ENCODE results near the gene ITGAL.

ITGAL gene

DNA sequence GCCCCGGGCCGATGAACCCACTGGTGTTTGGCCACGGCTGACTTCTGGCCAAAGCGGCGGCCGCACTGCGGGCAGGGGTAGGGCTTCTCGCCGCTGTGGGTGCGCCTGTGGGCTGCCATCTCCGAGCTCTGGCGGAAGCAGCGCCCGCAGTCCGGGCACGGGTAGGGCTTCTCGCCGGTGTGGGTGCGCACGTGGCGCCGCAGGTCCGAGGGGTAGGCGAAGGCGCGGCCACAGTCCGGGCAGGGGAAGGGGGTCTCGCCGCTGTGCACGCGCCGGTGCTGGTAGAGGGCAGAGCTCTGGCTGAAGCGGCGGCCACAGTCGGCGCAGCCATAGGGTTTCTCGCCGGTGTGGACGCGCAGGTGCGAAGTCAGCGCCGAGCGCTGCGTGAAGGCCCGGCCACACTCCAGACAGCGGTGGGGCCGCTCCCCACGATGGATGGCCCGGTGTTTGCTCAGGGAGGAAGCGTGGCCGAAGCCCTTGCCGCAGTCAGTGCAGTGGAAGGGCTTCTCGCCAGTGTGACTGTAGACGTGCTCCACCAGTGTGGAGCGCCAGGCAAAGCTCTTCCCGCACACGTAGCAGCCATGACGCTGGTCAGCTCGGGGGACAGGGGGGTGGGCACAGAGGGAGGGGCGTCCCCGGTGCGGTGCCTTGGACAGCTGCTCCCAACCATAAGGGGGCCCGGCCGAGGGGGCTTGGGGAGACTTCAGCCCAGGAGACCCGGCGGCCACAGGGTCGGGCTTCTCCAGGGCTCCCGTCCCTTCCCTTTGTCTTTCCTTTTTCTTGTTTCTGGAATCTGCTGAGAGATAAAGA, 83.0 kb downstream of the ITGAL start:
- Mint-ChIP-seq H3K9me3 (ENCODE audit: low read depth) (no peaks in the 10 kb centered on the region), H3K27me3 (no peaks in the 10 kb centered on the region), H3K4me3 (peak overlapping the region; percentile 64), H3K36me3 (peaks cover 5% of the 10 kb centered on the region), H3K4me1 (ENCODE audit: low read depth) (peaks cover 43% of the 10 kb centered on the region), H3K27ac (no peak overlapping the region)

DNA sequence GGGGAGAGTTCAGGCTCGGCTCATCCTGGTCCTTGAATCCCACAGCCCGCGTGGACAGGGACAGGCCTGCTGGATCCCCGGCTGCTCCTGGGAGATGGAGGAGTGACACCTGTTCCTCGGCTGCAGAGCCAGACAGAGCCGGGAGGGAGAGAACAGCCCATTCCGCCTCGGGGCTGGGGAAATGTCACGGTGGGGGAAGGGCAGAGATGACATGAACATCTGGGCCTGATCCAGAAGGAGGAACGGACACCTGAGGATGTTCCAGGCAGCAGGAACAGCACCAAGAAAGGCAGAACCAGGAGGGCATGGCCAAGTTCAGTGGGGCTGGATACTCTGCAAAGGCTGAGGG, 83.6 kb downstream of the ITGAL start:
- Mint-ChIP-seq H3K27me3 (no peaks in the 10 kb centered on the region), H3K4me3 (peak overlapping the region; percentile 64), H3K36me3 (peaks cover 5% of the 10 kb centered on the region), H3K4me1 (ENCODE audit: low read depth) (peaks cover 44% of the 10 kb centered on the region), H3K27ac (peak overlapping the region; percentile 70), H3K9me3 (ENCODE audit: low read depth) (no peaks in the 10 kb centered on the region)

DNA sequence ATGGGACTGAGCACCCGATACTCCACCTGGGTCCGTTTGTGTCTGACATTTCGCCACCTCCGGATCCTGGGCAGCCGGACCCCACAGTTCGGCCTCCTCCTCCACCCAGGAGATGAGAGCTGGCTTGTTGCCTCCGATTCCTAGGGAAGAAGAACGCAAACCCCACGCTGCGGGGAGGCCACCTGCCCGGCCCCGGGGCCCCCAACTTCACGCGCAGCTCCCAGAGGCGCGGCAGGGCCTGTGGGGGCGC, 85.1 kb downstream of the ITGAL start:
- Mint-ChIP-seq H3K4me1 (ENCODE audit: low read depth) (peaks cover 35% of the 10 kb centered on the region), H3K9me3 (ENCODE audit: low read depth) (no peaks in the 10 kb centered on the region), H3K4me3 (peak overlapping the region; percentile 89)

GRCh38 chr16:30557957-30558788, 85.6 kb downstream of the ITGAL start, which contains the start of gene ZNF764:
Gene ZNF764, minus strand, starts transcription at chr16:30558374. Its CDS starts 192 bp downstream, at chr16:30558182.
- Mint-ChIP-seq H3K27me3 (no peaks in the 10 kb centered on the region), H3K36me3 (peaks cover 5% of the 10 kb centered on the region), H3K4me1 (ENCODE audit: low read depth) (peaks cover 31% of the 10 kb centered on the region), H3K9me3 (ENCODE audit: low read depth) (no peaks in the 10 kb centered on the region), H3K27ac (peak within 1 kb of the TSS; percentile 90), H3K4me3 (peak within 1 kb of the TSS; percentile 89)

More for the DNA sequence above, 85.1 kb downstream of the ITGAL start:
- Mint-ChIP-seq H3K27me3 (no peaks in the 10 kb centered on the region), H3K27ac (peak overlapping the region; percentile 86), H3K36me3 (peaks cover 5% of the 10 kb centered on the region)

- Mint-ChIP-seq H3K4me3 (peak overlapping the region; percentile 89), H3K4me1 (ENCODE audit: low read depth) (peaks cover 24% of the 10 kb centered on the region), H3K27me3 (no peaks in the 10 kb centered on the region), H3K36me3 (peaks cover under 1% of the 10 kb centered on the region), H3K9me3 (ENCODE audit: low read depth) (no peaks in the 10 kb centered on the region), H3K27ac (peak overlapping the region; percentile 90)
These were observed 86.3 kb downstream of the ITGAL start for GRCh38 chr16:30558789-30559377.

DNA sequence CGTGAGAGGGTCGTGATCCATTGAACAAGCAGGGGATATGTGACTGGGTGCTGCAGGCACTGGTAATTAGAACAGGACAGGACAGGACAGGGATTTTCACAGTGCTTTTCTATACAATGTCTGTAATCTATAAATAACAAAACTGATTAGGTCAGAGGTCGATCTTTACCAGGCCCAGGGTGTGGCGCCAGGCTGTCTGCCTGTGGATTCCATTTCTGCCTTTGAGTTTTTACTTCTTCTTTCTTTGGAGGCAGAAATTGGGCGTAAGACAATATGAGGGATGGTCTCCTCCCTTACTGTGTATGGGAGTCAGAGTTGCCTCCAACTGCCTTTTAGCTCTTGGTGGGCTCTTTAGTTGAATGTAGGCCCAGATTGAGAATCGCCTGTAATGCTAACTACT, 87.1 kb downstream of the ITGAL start:
- Mint-ChIP-seq H3K4me1 (ENCODE audit: low read depth) (peaks cover 18% of the 10 kb centered on the region), H3K9me3 (ENCODE audit: low read depth) (no peaks in the 10 kb centered on the region), H3K36me3 (no peaks in the 10 kb centered on the region), H3K27ac (no peak overlapping the region), H3K27me3 (no peaks in the 10 kb centered on the region), H3K4me3 (no peak overlapping the region)

DNA sequence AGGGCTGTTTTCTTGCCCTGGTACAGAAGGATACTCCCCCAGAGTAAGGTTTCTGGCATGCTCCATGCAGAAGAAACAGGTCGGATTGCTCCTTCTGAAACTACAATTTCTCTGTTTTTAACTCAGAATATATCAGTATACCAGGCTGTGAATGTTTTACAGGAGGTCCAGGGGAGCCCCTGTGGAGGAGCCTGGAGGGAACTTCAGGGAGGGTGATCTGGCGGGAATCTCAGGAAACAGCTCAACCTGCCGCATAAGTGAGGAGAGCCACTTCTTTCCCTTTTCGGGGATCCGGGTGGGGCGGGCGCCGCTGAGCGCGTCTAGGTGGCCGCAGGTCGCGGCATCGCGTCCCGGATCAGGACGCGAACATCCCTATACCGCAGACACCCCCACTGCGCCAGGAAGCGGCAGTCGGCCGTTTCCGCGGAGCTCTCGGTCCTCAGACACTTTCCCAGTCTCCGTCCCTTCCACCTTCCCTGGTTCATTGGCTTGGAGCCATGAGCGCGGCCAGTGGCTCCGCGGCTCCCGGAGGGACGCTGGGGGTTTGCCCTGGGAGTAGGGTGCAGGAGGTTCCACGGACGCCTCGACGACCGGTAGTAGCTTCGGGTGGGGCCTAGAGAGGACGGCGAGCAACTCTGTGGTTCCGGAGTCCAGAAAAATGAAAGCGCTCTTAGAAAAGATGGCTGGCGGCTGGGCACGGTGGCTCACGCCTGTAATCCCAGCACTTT, 88.7 kb downstream of the ITGAL start:
- Mint-ChIP-seq H3K4me3 (peak overlapping the region; percentile 81), H3K27ac (peak overlapping the region; percentile 72), H3K9me3 (ENCODE audit: low read depth) (no peaks in the 10 kb centered on the region), H3K27me3 (no peaks in the 10 kb centered on the region), H3K4me1 (ENCODE audit: low read depth) (peaks cover 15% of the 10 kb centered on the region), H3K36me3 (no peaks in the 10 kb centered on the region)

DNA sequence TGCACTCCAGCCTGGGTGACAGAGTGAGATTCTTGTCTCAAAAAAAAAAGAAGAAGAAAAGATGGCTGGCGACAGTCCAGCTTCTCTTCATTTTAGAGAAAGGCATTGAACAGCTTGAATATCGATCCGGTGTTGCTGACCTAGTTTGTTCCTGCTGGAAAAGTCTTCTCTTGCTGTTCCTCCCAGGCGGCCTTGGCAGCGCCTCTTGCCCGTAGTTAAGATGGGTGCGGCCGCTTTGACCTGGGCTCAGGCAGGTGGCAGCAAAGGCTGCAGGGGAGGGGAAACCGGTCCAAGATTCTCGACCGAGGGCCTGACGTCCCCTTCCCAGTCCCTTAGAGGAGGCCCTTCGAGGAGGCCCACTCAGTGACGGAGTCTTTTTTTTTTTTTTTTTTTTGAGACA, 89.5 kb downstream of the ITGAL start:
- H3K27ac Mint-ChIP-seq, result no peak overlapping the region
- H3K27me3 Mint-ChIP-seq, result no peaks in the 10 kb centered on the region
- H3K9me3 Mint-ChIP-seq (ENCODE audit: low read depth), result no peaks in the 10 kb centered on the region
- no peaks in the 10 kb centered on the region for H3K36me3 Mint-ChIP-seq
- no peak overlapping the region for H3K4me3 Mint-ChIP-seq
- peaks cover 21% of the 10 kb centered on the region for H3K4me1 Mint-ChIP-seq (ENCODE audit: low read depth)

GRCh38 chr16:30565526-30565925, 93.0 kb downstream of the ITGAL start:
- H3K4me1 Mint-ChIP-seq (ENCODE audit: low read depth), result peaks cover 34% of the 10 kb centered on the region
- peaks cover 3% of the 10 kb centered on the region for H3K36me3 Mint-ChIP-seq
- no peaks in the 10 kb centered on the region for H3K9me3 Mint-ChIP-seq (ENCODE audit: low read depth)
- no peak overlapping the region for H3K27ac Mint-ChIP-seq
- H3K27me3 Mint-ChIP-seq, result no peaks in the 10 kb centered on the region
- H3K4me3 Mint-ChIP-seq, result no peak overlapping the region

GRCh38 chr16:30565984-30566383, 93.4 kb downstream of the ITGAL start:
- Mint-ChIP-seq H3K27ac (no peak overlapping the region), H3K4me3 (no peak overlapping the region)

DNA sequence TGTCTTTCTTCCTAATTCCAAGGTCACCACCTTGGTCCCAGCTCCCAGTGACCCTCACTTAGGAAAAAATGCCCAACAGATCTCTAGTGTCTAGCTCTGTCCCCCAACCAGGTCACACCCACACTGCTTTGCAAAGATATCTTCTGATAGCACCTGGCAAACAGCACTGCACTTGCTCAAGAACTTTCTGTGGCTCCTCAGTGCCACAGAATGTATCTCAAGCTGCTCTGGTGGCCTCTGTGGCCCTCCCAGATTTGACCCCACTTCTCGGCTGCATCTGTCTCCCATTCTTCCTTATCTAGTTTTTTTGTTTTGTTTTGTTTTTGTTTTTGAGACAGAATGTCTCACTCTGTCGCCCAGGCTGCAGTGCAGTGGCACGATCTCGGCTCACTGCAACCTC, 94.0 kb downstream of the ITGAL start:
- Mint-ChIP-seq H3K4me1 (ENCODE audit: low read depth) (peaks cover 31% of the 10 kb centered on the region), H3K27ac (peak overlapping the region; percentile 90), H3K27me3 (no peaks in the 10 kb centered on the region), H3K9me3 (ENCODE audit: low read depth) (no peaks in the 10 kb centered on the region), H3K4me3 (no peak overlapping the region), H3K36me3 (peaks cover 3% of the 10 kb centered on the region)

More at GRCh38 chr16:30565984-30566383, 93.4 kb downstream of the ITGAL start:
- peaks cover 33% of the 10 kb centered on the region for H3K4me1 Mint-ChIP-seq (ENCODE audit: low read depth)
- H3K27me3 Mint-ChIP-seq, result no peaks in the 10 kb centered on the region
- no peaks in the 10 kb centered on the region for H3K9me3 Mint-ChIP-seq (ENCODE audit: low read depth)
- peaks cover 3% of the 10 kb centered on the region for H3K36me3 Mint-ChIP-seq

DNA sequence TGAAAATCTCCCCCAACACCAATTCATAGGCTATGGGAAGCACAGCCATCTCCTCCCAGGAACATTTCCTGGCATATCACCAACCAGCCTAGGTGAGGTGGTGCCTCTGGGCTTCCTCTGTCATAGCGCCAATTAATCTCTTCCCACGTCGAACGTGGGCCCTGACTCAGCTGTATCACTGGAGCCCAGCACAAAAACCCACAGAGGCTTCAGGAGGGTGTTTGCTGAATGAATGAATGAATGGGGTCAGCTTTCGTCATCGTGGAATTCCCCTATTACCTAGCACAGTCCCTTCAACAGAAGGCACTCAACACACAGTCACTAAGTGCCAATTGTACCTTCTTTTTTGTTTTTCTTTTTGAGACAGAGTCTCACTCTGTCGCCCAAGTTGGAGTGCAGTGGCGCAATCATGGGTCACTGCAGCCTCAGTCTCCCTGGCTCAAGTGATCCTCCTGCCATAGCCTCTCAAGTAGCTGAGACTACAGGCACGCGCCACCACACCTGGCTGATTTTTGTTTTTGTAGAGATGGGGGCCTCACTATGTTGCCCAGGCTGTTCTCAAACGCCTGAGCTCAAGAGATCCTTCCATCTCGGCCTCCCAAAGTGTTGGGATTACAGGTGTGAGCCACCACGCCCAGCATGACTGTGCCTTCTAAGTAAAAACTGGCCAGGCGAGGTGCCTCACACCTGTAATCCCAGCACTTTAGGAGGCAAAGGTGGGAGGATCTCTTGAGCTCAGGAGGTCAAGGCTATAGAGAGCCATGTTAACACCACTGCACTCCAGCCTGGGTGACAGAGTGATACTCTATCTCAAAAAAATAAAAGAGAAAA, 94.8 kb downstream of the ITGAL start:
- no peaks in the 10 kb centered on the region for H3K9me3 Mint-ChIP-seq (ENCODE audit: low read depth)
- peak overlapping the region; percentile 79 for H3K4me3 Mint-ChIP-seq
- no peaks in the 10 kb centered on the region for H3K27me3 Mint-ChIP-seq
- H3K27ac Mint-ChIP-seq, result peak overlapping the region; percentile 95
- H3K4me1 Mint-ChIP-seq (ENCODE audit: low read depth), result peaks cover 35% of the 10 kb centered on the region
- peaks cover 3% of the 10 kb centered on the region for H3K36me3 Mint-ChIP-seq

GRCh38 chr16:30567991-30568638, 95.6 kb downstream of the ITGAL start:
- Mint-ChIP-seq H3K9me3 (ENCODE audit: low read depth) (no peaks in the 10 kb centered on the region), H3K36me3 (peaks cover 3% of the 10 kb centered on the region), H3K27me3 (no peaks in the 10 kb centered on the region), H3K4me3 (peak overlapping the region; percentile 79), H3K4me1 (ENCODE audit: low read depth) (peaks cover 36% of the 10 kb centered on the region), H3K27ac (peak overlapping the region; percentile 95)

DNA sequence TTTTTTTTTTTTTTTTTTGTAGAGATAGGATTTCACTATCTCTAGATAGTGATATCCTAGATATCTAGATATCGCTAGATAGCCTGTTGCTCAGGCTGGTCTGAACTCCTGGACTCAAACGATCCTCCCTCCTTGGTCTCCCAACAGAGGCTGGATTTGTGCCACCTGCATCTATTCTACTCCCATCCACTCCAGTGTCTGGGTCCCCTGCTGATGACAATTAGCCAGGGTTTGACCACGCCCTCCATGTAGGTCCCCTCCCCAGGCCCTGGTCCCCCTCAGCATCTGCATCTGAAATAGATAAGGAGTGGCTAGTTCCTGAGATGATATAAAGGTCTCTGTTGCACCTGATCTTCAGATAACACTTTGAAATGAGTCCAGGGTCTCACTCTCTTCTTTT, 96.7 kb downstream of the ITGAL start:
- Mint-ChIP-seq H3K4me1 (ENCODE audit: low read depth) (peaks cover 37% of the 10 kb centered on the region), H3K4me3 (no peak overlapping the region), H3K27me3 (no peaks in the 10 kb centered on the region), H3K9me3 (ENCODE audit: low read depth) (no peaks in the 10 kb centered on the region), H3K27ac (peak overlapping the region; percentile 61), H3K36me3 (peaks cover 3% of the 10 kb centered on the region)
